ENCODE results near the gene HIPK3.
A peak's percentile ranks its signal among the peaks of the same experiment; 100 is the strongest.

HIPK3 gene

GRCh38 chr11:33339247-33339646, 82.1 kb downstream of the HIPK3 start:
- TF ChIP-seq, protein P1, sequence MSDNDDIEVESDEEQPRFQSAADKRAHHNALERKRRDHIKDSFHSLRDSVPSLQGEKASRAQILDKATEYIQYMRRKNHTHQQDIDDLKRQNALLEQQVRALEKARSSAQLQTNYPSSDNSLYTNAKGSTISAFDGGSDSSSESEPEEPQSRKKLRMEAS (IDR thresholded peaks at IDR 0.05; ENCODE audit: low read depth, low read length): no peak
- no peak for TF ChIP-seq POLR2A (IDR thresholded peaks at IDR 0.05; ENCODE audit: extremely low read depth, insufficient read length)
- TF ChIP-seq, protein P2, sequence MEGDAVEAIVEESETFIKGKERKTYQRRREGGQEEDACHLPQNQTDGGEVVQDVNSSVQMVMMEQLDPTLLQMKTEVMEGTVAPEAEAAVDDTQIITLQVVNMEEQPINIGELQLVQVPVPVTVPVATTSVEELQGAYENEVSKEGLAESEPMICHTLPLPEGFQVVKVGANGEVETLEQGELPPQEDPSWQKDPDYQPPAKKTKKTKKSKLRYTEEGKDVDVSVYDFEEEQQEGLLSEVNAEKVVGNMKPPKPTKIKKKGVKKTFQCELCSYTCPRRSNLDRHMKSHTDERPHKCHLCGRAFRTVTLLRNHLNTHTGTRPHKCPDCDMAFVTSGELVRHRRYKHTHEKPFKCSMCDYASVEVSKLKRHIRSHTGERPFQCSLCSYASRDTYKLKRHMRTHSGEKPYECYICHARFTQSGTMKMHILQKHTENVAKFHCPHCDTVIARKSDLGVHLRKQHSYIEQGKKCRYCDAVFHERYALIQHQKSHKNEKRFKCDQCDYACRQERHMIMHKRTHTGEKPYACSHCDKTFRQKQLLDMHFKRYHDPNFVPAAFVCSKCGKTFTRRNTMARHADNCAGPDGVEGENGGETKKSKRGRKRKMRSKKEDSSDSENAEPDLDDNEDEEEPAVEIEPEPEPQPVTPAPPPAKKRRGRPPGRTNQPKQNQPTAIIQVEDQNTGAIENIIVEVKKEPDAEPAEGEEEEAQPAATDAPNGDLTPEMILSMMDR (IDR thresholded peaks at IDR 0.05; ENCODE audit: low read depth, low read length): no peak
- TF ChIP-seq MYC (IDR thresholded peaks at IDR 0.05; ENCODE audit: low read depth, low read length): no peak
- no peak overlapping the region for H3K4me3 ChIP-seq (ENCODE audit: low read depth, low read length)
- DNase-seq (ENCODE audit: low read depth): no peak

DNA sequence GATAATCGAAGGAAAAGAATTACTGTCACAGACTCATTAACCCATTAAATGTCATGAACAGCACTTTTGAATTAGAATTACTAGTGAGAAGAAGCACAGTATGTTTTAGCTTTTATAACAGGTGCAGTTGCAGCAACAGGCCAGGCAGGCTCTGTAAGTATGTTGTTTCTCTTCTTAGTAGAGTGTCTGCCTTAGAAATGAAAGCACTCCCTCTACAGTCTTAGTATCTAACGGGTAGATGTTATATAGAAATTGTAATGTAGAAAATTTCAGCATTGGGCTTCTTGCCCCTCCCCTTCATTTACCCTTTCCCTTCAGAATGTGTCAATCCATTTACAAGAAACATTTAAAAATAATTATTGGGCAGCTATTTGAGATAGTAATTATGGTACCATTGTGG, 87.4 kb downstream of the HIPK3 start:
- H3K4me3 ChIP-seq (ENCODE audit: low read depth, low read length): no peak overlapping the region
- DNase-seq (ENCODE audit: low read depth): peak; percentile 21
- TF ChIP-seq MYC (IDR thresholded peaks at IDR 0.05; ENCODE audit: low read depth, low read length): no peak
- TF ChIP-seq POLR2A (IDR thresholded peaks at IDR 0.05; ENCODE audit: extremely low read depth, insufficient read length): no peak
- TF ChIP-seq, protein P2 (IDR thresholded peaks at IDR 0.05; ENCODE audit: low read depth, low read length): no peak
- TF ChIP-seq, protein P1 (IDR thresholded peaks at IDR 0.05; ENCODE audit: low read depth, low read length): no peak

DNA sequence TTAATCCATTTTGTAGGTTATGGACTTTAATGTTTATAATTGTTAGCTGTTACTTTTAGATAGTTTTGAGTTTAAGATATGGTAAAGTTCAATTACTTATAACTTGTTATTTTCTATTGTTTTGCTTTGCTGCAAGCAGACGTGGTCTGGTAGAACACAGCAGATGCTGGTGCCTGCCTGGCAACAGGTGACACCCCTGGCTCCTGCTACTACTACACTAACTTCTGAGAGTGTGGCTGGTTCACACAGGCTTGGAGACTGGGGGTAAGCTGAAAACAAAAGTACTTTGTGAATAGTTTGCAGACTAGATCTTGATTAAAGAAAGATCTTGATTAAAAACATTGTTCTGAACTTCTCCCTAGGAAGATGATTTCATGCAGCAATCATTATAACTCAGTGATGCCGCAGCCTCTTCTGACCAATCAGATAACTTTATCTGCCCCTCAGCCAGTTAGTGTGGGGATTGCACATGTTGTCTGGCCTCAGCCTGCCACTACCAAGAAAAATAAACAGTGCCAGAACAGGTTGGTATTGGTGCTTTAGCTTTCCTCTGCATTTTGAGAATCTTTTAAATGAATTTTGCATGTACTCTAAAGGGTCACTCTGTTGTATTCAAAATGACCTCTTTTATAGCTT, 90.4 kb downstream of the HIPK3 start:
- TF ChIP-seq, protein P2 (IDR thresholded peaks at IDR 0.05; ENCODE audit: low read depth, low read length): no peak
- TF ChIP-seq, protein P1 (IDR thresholded peaks at IDR 0.05; ENCODE audit: low read depth, low read length): no peak
- TF ChIP-seq POLR2A (IDR thresholded peaks at IDR 0.05; ENCODE audit: extremely low read depth, insufficient read length) (no peak), MYC (IDR thresholded peaks at IDR 0.05; ENCODE audit: low read depth, low read length) (no peak)
- DNase-seq (ENCODE audit: low read depth): no peak
- no peak overlapping the region for H3K4me3 ChIP-seq (ENCODE audit: low read depth, low read length)

DNA sequence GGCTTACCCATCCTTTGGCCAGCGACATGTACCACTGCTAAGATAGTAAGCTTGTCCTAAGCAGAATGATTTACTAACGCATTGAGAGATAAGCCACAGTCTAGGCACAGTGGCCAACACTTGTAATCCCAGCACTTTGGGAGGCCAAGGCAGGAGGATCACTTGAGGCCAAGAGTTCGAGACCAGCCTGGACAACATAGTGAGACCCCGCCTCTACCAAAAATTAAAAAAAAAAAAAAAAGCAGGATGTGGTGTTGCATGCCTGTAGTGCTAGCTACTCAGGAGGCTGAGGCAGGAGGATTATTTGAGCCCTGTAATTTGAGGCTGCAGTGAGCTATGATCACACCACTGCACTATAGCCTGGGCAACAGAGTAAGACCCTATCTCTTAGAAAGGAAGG, 93.1 kb downstream of the HIPK3 start:
- TF ChIP-seq, protein P1 (IDR thresholded peaks at IDR 0.05; ENCODE audit: low read depth, low read length): no peak
- TF ChIP-seq POLR2A (IDR thresholded peaks at IDR 0.05; ENCODE audit: extremely low read depth, insufficient read length): no peak
- TF ChIP-seq, protein P2 (IDR thresholded peaks at IDR 0.05; ENCODE audit: low read depth, low read length): no peak
- no peak overlapping the region for H3K4me3 ChIP-seq (ENCODE audit: low read depth, low read length)
- DNase-seq (ENCODE audit: low read depth): no peak

GRCh38 chr11:33358150-33358831, 101.1 kb downstream of the HIPK3 start:
- H3K4me3 ChIP-seq (ENCODE audit: low read depth, low read length): no peak overlapping the region
- TF ChIP-seq POLR2A (IDR thresholded peaks at IDR 0.05; ENCODE audit: extremely low read depth, insufficient read length) (no peak), MYC (IDR thresholded peaks at IDR 0.05; ENCODE audit: low read depth, low read length) (no peak)
- TF ChIP-seq, protein P1 (IDR thresholded peaks at IDR 0.05; ENCODE audit: low read depth, low read length): no peak
- TF ChIP-seq, protein P2 (IDR thresholded peaks at IDR 0.05; ENCODE audit: low read depth, low read length): no peak
- peak; percentile 9 for DNase-seq (ENCODE audit: low read depth)

Data from NB4 (cell line).